Pancreas (tissue), 10 donors: ENCODE results near the gene GATA6. TPM values are rescaled to one million over a fixed set of nuclear protein-coding genes. Genes with fewer than 3 reads are reported as not detected.

Experiments
- ATAC-seq, 4 donors: fragments of 200-7000 bp; cut with Tn5 transposase; one replicate each; pipeline versions ENCODE4 v1.8.0 to v1.9.1; 2020; ENCODE audit warnings: mild to moderate bottlenecking in 4 of 4, moderate library complexity in 4 of 4
- DNase-seq, 6 donors: peaks; one replicate each; pipeline ENCODE4 v3.0.0-alpha.2; 2020
- FAIRE-seq: peaks from 2 replicates; lab custom pipeline; 2012; peaks lifted over from hg19 to GRCh38; lab: Jason Lieb, UNC
- H3K27ac ChIP-seq, 4 donors: fragments of 200-600 bp; sonication (generic); 1 replicate in 3 of 4; 2 replicates in 1 of 4; pipeline versions ENCODE4 v1.5.0 to v1.8.0; 2020
- H3K27me3 ChIP-seq, 4 donors: fragments of 200-600 bp; one replicate each; pipeline ENCODE4 v1.8.0; 2021
- H3K36me3 ChIP-seq, 3 donors: fragments of 200-600 bp; sonication (generic) in 1 of 3; one replicate each; pipeline versions ENCODE4 v1.5.0 to v1.8.0; 2020 to 2021
- H3K4me1 ChIP-seq, 3 donors: fragments of 200-600 bp; one replicate each; pipeline ENCODE4 v1.8.0; 2021
- H3K4me3 ChIP-seq, 4 donors: fragments of 200-600 bp; sonication (generic) in 2 of 4; one replicate each; pipeline versions ENCODE4 v1.5.0 to v1.8.0; 2020 to 2021
- H3K9me3 ChIP-seq, 4 donors: fragments of 200-600 bp; one replicate each; pipeline ENCODE4 v1.8.0; 2021
- CTCF ChIP-seq, 4 donors: fragments of 200-600 bp; sonication (generic) in 3 of 4; IDR thresholded peaks; one replicate each; pipeline versions ENCODE4 v1.5.0 to v1.8.0; 2021; ENCODE audit warnings: antibody characterized with exemption in 4 of 4
- WGBS, 2 donors: extraction: QIAGEN DNeasy Blood & Tissue Kit; methylation state at CpG; one replicate each; pipeline ENCODE4 v1.1.7; 2013; 5-methylcytosine and 5-hydroxymethylcytosine counted together
- intact Hi-C, 3 donors: fragments of 100-400 bp; cut with DNase I; formaldehyde crosslinking; loops; one replicate each; pipeline versions ENCODE4 v1.11.1 to v1.14.2; 2022
- polyA plus RNA-seq, 2 donors: library from polyadenylated mRNA; stranded (reverse); fragments of 200-250 nt; gene quantifications; one replicate each; pipeline ENCODE4 v1.2.3, GENCODE V29; 2013
- total RNA-seq, 6 donors: library from RNA; stranded (reverse); fragmentation: NEBNext Ultra II Directional in 4 of 6; extraction: Animal tissue kit (Norgen Biotek cat#: 25700) in 4 of 6; gene quantifications; one replicate each; pipeline versions ENCODE4 v1.2.1 to v1.2.4, GENCODE V29; 2021 to 2023
- donor health status: healthy with polysubstance abuse.
- donor health status: DM: no; HTN: no; CAD: no; lungs with moderate emphysema.
- donor health status: DM: no; HTN: no; CAD: no.
- donor health status: control.
- donor health status: control.
- donor health status: Bipolar disorder and iron deficiency.
- donor health status: DM: yes; HTN: yes; CAD: no.
- donor health status: DM: no; HTN: no; CAD: no.
- donor health status: DM: no; HTN: no; CAD: no.
- donor health status: DM: yes; HTN: yes; CAD: no.

GATA6 gene
- total and polyA plus RNA-seq, 8 donors = 15.4 to 36.4 (median 21.8) TPM

- Histone ChIP-seq H3K27me3 (no peaks in the 10 kb centered on the region), H3K4me1 (no peaks in the 10 kb centered on the region), H3K36me3 (no peaks in the 10 kb centered on the region), H3K9me3 (no peaks in the 10 kb centered on the region), H3K4me3 (no peak overlapping the region), H3K27ac (no peak overlapping the region)
- FAIRE-seq (no peak), ATAC-seq (no peak), DNase-seq (no peak)
- intact Hi-C loops = no loop called here
- WGBS, 2 donors = 87 to 92% methylated on average over 12 of the region's 12 CpGs
- no peak for TF ChIP-seq CTCF (IDR thresholded peaks at IDR 0.05)
Measured at GRCh38 chr18:22230471-22230945, 61.1 kb downstream of the GATA6 start.

- WGBS, 2 donors = 63 to 72% methylated on average over 8 of the region's 8 CpGs
- intact Hi-C loops = no loop called here
- Histone ChIP-seq H3K27ac (no peak overlapping the region), H3K4me3 (no peak overlapping the region), H3K9me3 (no peaks in the 10 kb centered on the region), H3K27me3 (no peaks in the 10 kb centered on the region), H3K4me1 (no peaks in the 10 kb centered on the region), H3K36me3 (no peaks in the 10 kb centered on the region)
- TF ChIP-seq CTCF (IDR thresholded peaks at IDR 0.05) = no peak
- ATAC-seq = peak in 1 of 4 donors; percentile 36
- no peak for DNase-seq
- no peak for FAIRE-seq
Measured at GRCh38 chr18:22233266-22233665, 63.9 kb downstream of the GATA6 start.

GRCh38 chr18:22238036-22238435 lies 68.6 kb downstream of the GATA6 start:
- Histone ChIP-seq H3K4me3 (no peak overlapping the region), H3K9me3 (no peaks in the 10 kb centered on the region), H3K27me3 (no peaks in the 10 kb centered on the region), H3K36me3 (no peaks in the 10 kb centered on the region), H3K4me1 (no peaks in the 10 kb centered on the region), H3K27ac (no peak overlapping the region)
- FAIRE-seq (no peak), DNase-seq (no peak), ATAC-seq (no peak)
- intact Hi-C loops = no loop called here
- TF ChIP-seq CTCF (IDR thresholded peaks at IDR 0.05) = no peak
- WGBS, 2 donors = 79 to 86% methylated on average over 6 of the region's 6 CpGs

GRCh38 chr18:22238681-22239080 lies 69.3 kb downstream of the GATA6 start:
- TF ChIP-seq CTCF (IDR thresholded peaks at IDR 0.05) = no peak
- FAIRE-seq (no peak), DNase-seq (no peak), ATAC-seq (no peak)
- no peaks in the 10 kb centered on the region for H3K9me3 ChIP-seq
- 54 to 59% methylated on average over 6 of the region's 6 CpGs for WGBS, 2 donors
- H3K36me3 ChIP-seq = no peaks in the 10 kb centered on the region
- intact Hi-C loops = no loop called here
- no peak overlapping the region for H3K4me3 ChIP-seq
- no peaks in the 10 kb centered on the region for H3K4me1 ChIP-seq
- no peak overlapping the region for H3K27ac ChIP-seq
- no peaks in the 10 kb centered on the region for H3K27me3 ChIP-seq

- peak overlapping the region; percentile 27 to 58 (median 46) for H3K27ac ChIP-seq
- FAIRE-seq = no peak
Measured at GRCh38 chr18:22241921-22242361, 72.6 kb downstream of the GATA6 start.

More at GRCh38 chr18:22241921-22242361, 72.6 kb downstream of the GATA6 start:
- Histone ChIP-seq H3K27me3 (no peaks in the 10 kb centered on the region), H3K36me3 (no peaks in the 10 kb centered on the region), H3K9me3 (no peaks in the 10 kb centered on the region), H3K4me1 (no peaks in the 10 kb centered on the region), H3K4me3 (no peak overlapping the region)
- WGBS, 2 donors = 43 to 53% methylated on average over 6 of the region's 6 CpGs
- DNase-seq = peak in 3 of 6 donors; percentile 19 to 45 (median 20)
- TF ChIP-seq CTCF (IDR thresholded peaks at IDR 0.05) = no peak
- intact Hi-C loops = no loop called here
- peak; percentile 53 to 84 (median 66) for ATAC-seq
